ENCODE data around the gene ZNF407. TPM values are rescaled to one million over a fixed set of nuclear protein-coding genes. Genes with fewer than 3 reads are reported as not detected.
"Not testable (repeated sequence)": the region's sequence is repeated elsewhere in the genome, so short reads cannot be mapped to it uniquely, and the experiment has no call there.

ZNF407 gene
- total and polyA plus RNA-seq, 7 experiments from 2014 or later = 6.8 to 31.3 (median 27.9) TPM

GRCh38 chr18:74565164-74565563, 32.5 kb upstream of the ZNF407 start:
- H3K9me3 ChIP-seq (ENCODE audit: control insufficient read depth in 2 of 3, low read length in 3 of 3) = not testable (repeated sequence)

GRCh38 chr18:74565993-74566392, 31.7 kb upstream of the ZNF407 start:
- intact Hi-C loops (cut with micrococcal nuclease); ATAC-seq; H3K27ac Mint-ChIP-seq; H3K4me1 Mint-ChIP-seq; POLR2A ChIA-PET; H3K4me3 ChIP-seq (ENCODE audit: low read length); H3K4me1 ChIP-seq (ENCODE audit: control insufficient read depth in 2 of 2, insufficient read depth in 2 of 2, low read length in 2 of 2); DNase-seq; H3K27ac ChIP-seq (ENCODE audit: low read depth, low read length); H3K4me3 Mint-ChIP-seq; H3K9me3 ChIP-seq (ENCODE audit: control insufficient read depth in 2 of 3, low read length in 3 of 3); CTCF ChIA-PET; H3K36me3 ChIP-seq (ENCODE audit: control insufficient read depth in 2 of 3, insufficient read depth in 3 of 3, low read length in 3 of 3); H3K27me3 ChIP-seq (ENCODE audit: control insufficient read depth in 2 of 2, insufficient read depth in 2 of 2, low read length in 2 of 2): not testable (repeated sequence)
- H3K9me3 Mint-ChIP-seq = peaks cover 3 to 23% (median 11%) of the 10 kb centered on the region in 11 donors
- peaks cover 16 to 32% (median 18%) of the 10 kb centered on the region in 5 donors for H3K27me3 Mint-ChIP-seq
- peaks cover 0 to 11% (median 4%) of the 10 kb centered on the region in 5 donors for H3K36me3 Mint-ChIP-seq

More at GRCh38 chr18:74565164-74565563, 32.5 kb upstream of the ZNF407 start:
- ATAC-seq; H3K36me3 ChIP-seq (ENCODE audit: control insufficient read depth in 2 of 3, insufficient read depth in 3 of 3, low read length in 3 of 3); DNase-seq; intact Hi-C loops (cut with micrococcal nuclease); H3K4me1 ChIP-seq (ENCODE audit: control insufficient read depth in 2 of 2, insufficient read depth in 2 of 2, low read length in 2 of 2); H3K4me3 Mint-ChIP-seq; POLR2A ChIA-PET; H3K4me1 Mint-ChIP-seq; H3K27ac Mint-ChIP-seq; H3K27ac ChIP-seq (ENCODE audit: low read depth, low read length); H3K4me3 ChIP-seq (ENCODE audit: low read length); H3K27me3 ChIP-seq (ENCODE audit: control insufficient read depth in 2 of 2, insufficient read depth in 2 of 2, low read length in 2 of 2): not testable (repeated sequence)
- H3K9me3 Mint-ChIP-seq = peaks cover 3 to 23% (median 11%) of the 10 kb centered on the region in 11 donors
- CTCF ChIA-PET = interaction anchor here (1.7 kb wide), 1 partner anchor 13 kb away, joined by 7 read pairs; no protein-coding TSS in a partner anchor
- H3K36me3 Mint-ChIP-seq = peaks cover 0 to 11% (median 4%) of the 10 kb centered on the region in 5 donors
- peaks cover 16 to 32% (median 18%) of the 10 kb centered on the region in 5 donors for H3K27me3 Mint-ChIP-seq

GRCh38 chr18:74567822-74568221, 29.8 kb upstream of the ZNF407 start:
- CTCF ChIA-PET = no interaction called here
- Histone ChIP-seq H3K36me3 (ENCODE audit: control insufficient read depth in 2 of 3, insufficient read depth in 3 of 3, low read length in 3 of 3) (no peaks in the 10 kb centered on the region), H3K9me3 (ENCODE audit: control insufficient read depth in 2 of 3, low read length in 3 of 3) (peaks cover 0 to 3% (median 0%) of the 10 kb centered on the region in 3 experiments), H3K4me1 (ENCODE audit: control insufficient read depth in 2 of 2, insufficient read depth in 2 of 2, low read length in 2 of 2) (no peaks in the 10 kb centered on the region), H3K27ac (ENCODE audit: low read depth, low read length) (no peak overlapping the region), H3K27me3 (ENCODE audit: control insufficient read depth in 2 of 2, insufficient read depth in 2 of 2, low read length in 2 of 2) (no peaks in the 10 kb centered on the region), H3K4me3 (ENCODE audit: low read length) (no peak overlapping the region)
- Mint-ChIP-seq H3K36me3 (peaks cover 0 to 11% (median 4%) of the 10 kb centered on the region in 5 donors), H3K9me3 (peaks cover 3 to 23% (median 11%) of the 10 kb centered on the region in 11 donors), H3K4me3 (no peak overlapping the region), H3K27me3 (peaks cover 16 to 33% (median 18%) of the 10 kb centered on the region in 5 donors), H3K4me1 (no peaks in the 10 kb centered on the region), H3K27ac (no peak overlapping the region)
- POLR2A ChIA-PET = interaction anchor here (0.6 kb wide), 1 partner anchor 13 kb away, joined by 3 read pairs; no protein-coding TSS in a partner anchor
- DNase-seq (no peak), ATAC-seq (peak; percentile 82)
- intact Hi-C loops (cut with micrococcal nuclease) = no loop called here

- no peak overlapping the region for H3K4me3 ChIP-seq (ENCODE audit: low read length)
- no peaks in the 10 kb centered on the region for H3K4me1 ChIP-seq (ENCODE audit: control insufficient read depth in 2 of 2, insufficient read depth in 2 of 2, low read length in 2 of 2)
- H3K27ac ChIP-seq (ENCODE audit: low read depth, low read length) = no peak overlapping the region
- ChIA-PET POLR2A (no interaction called here), CTCF (no interaction called here)
- Mint-ChIP-seq H3K4me1 (no peaks in the 10 kb centered on the region), H3K27me3 (peaks cover 11 to 34% (median 22%) of the 10 kb centered on the region in 5 donors), H3K36me3 (peaks cover 0 to 11% (median 4%) of the 10 kb centered on the region in 5 donors), H3K4me3 (no peak overlapping the region), H3K9me3 (peaks cover 3 to 23% (median 12%) of the 10 kb centered on the region in 11 donors), H3K27ac (no peak overlapping the region)
- H3K9me3 ChIP-seq (ENCODE audit: control insufficient read depth in 2 of 3, low read length in 3 of 3) = peaks cover 0 to 3% (median 0%) of the 10 kb centered on the region in 3 experiments
- DNase-seq = no peak
- no peaks in the 10 kb centered on the region for H3K36me3 ChIP-seq (ENCODE audit: control insufficient read depth in 2 of 3, insufficient read depth in 3 of 3, low read length in 3 of 3)
- intact Hi-C loops (cut with micrococcal nuclease) = no loop called here
- ATAC-seq = no peak
- H3K27me3 ChIP-seq (ENCODE audit: control insufficient read depth in 2 of 2, insufficient read depth in 2 of 2, low read length in 2 of 2) = no peaks in the 10 kb centered on the region
These were observed 28.3 kb upstream of the ZNF407 start for GRCh38 chr18:74569401-74569800.

- no peak for ATAC-seq
- CTCF ChIA-PET = no interaction called here
These were observed 27.4 kb upstream of the ZNF407 start for GRCh38 chr18:74570266-74570665.

GRCh38 chr18:74571895-74572680, 25.6 kb upstream of the ZNF407 start:
- Mint-ChIP-seq H3K4me3 (no peak overlapping the region), H3K27ac (no peak overlapping the region), H3K27me3 (peaks cover 16 to 33% (median 21%) of the 10 kb centered on the region in 5 donors), H3K4me1 (peaks cover 0 to 3% (median 0%) of the 10 kb centered on the region in 7 donors), H3K36me3 (peaks cover 0 to 6% (median 0%) of the 10 kb centered on the region in 5 donors), H3K9me3 (peaks cover 0 to 10% (median 3%) of the 10 kb centered on the region in 11 donors)
- Histone ChIP-seq H3K36me3 (ENCODE audit: control insufficient read depth in 2 of 3, insufficient read depth in 3 of 3, low read length in 3 of 3) (no peaks in the 10 kb centered on the region), H3K4me1 (ENCODE audit: control insufficient read depth in 2 of 2, insufficient read depth in 2 of 2, low read length in 2 of 2) (no peaks in the 10 kb centered on the region), H3K27ac (ENCODE audit: low read depth, low read length) (no peak overlapping the region), H3K9me3 (ENCODE audit: control insufficient read depth in 2 of 3, low read length in 3 of 3) (no peaks in the 10 kb centered on the region), H3K27me3 (ENCODE audit: control insufficient read depth in 2 of 2, insufficient read depth in 2 of 2, low read length in 2 of 2) (no peaks in the 10 kb centered on the region), H3K4me3 (ENCODE audit: low read length) (no peak overlapping the region)
- DNase-seq (no peak), ATAC-seq (no peak)
- ChIA-PET POLR2A (no interaction called here), CTCF (no interaction called here)
- intact Hi-C loops (cut with micrococcal nuclease) = no loop called here

More at GRCh38 chr18:74570266-74570665, 27.4 kb upstream of the ZNF407 start:
- no peak overlapping the region for H3K27ac Mint-ChIP-seq
- H3K36me3 Mint-ChIP-seq = peaks cover 0 to 11% (median 4%) of the 10 kb centered on the region in 5 donors
- Histone ChIP-seq H3K36me3 (ENCODE audit: control insufficient read depth in 2 of 3, insufficient read depth in 3 of 3, low read length in 3 of 3) (no peaks in the 10 kb centered on the region), H3K27me3 (ENCODE audit: control insufficient read depth in 2 of 2, insufficient read depth in 2 of 2, low read length in 2 of 2) (no peaks in the 10 kb centered on the region), H3K4me3 (ENCODE audit: low read length) (no peak overlapping the region), H3K4me1 (ENCODE audit: control insufficient read depth in 2 of 2, insufficient read depth in 2 of 2, low read length in 2 of 2) (no peaks in the 10 kb centered on the region), H3K27ac (ENCODE audit: low read depth, low read length) (no peak overlapping the region), H3K9me3 (ENCODE audit: control insufficient read depth in 2 of 3, low read length in 3 of 3) (peaks cover 0 to 3% (median 0%) of the 10 kb centered on the region in 3 experiments)
- no peak for DNase-seq
- H3K4me1 Mint-ChIP-seq = peaks cover 0 to 3% (median 0%) of the 10 kb centered on the region in 7 donors
- POLR2A ChIA-PET = no interaction called here
- H3K4me3 Mint-ChIP-seq = no peak overlapping the region
- H3K9me3 Mint-ChIP-seq = peaks cover 3 to 23% (median 11%) of the 10 kb centered on the region in 11 donors
- H3K27me3 Mint-ChIP-seq = peaks cover 16 to 30% (median 22%) of the 10 kb centered on the region in 5 donors
- intact Hi-C loops (cut with micrococcal nuclease) = no loop called here
